HEK293 (cell line): Measurements from ENCODE around the gene NAGLU.

Experiments
- CTCF ChIP-seq: fragments of 450-650 bp; formaldehyde crosslinking; IDR thresholded peaks from 2 replicates; pipeline ENCODE4 v1.5.1; 2016; ENCODE audit warnings: missing biosample characterization, missing genetic modification characterization
- ZNF561 ChIP-seq: fragments of 450-650 bp; IDR thresholded peaks from 2 replicates; pipeline ENCODE4 v1.5.1; 2018; ENCODE audit warnings: missing biosample characterization, missing genetic modification characterization, borderline replicate concordance

GRCh38 chr17:42547001-42547461, 11.0 kb downstream of the NAGLU start:
- TF ChIP-seq CTCF (tag by site-specific recombination) (no peak), ZNF561 (tag by site-specific recombination) (no peak)
